Neutrophil (primary cell): ENCODE data around the gene APBA3.

ENCODE experiments used
- H3K27ac ChIP-seq: fragments of 200-600 bp; sonication (generic); 2 replicates; pipeline ENCODE4 v1.5.1; 2016; ENCODE audit warnings: mild to moderate bottlenecking, moderate library complexity
- H3K27me3 ChIP-seq: fragments of 200-600 bp; sonication (generic); 2 replicates; pipeline ENCODE4 v1.6.0; 2016; ENCODE audit warnings: mild to moderate bottlenecking
- H3K36me3 ChIP-seq: fragments of 200-600 bp; sonication (generic); 2 replicates; pipeline ENCODE4 v1.5.1; 2017
- H3K4me1 ChIP-seq, 2 experiments: fragments of 200-600 bp in 1 of 2; sonication (generic) in 1 of 2; 1 replicate in 1 of 2; 2 replicates in 1 of 2; pipeline versions ENCODE4 v1.5.1 to v1.6.1; 2013 to 2016; ENCODE audit warnings: low read depth in 1 of 2, low read length in 1 of 2, mild to moderate bottlenecking in 1 of 2, moderate library complexity in 1 of 2; ENCODE audit not compliant: control insufficient read depth in 1 of 2, insufficient read depth in 1 of 2
- H3K4me3 ChIP-seq, 2 experiments: fragments of 200-600 bp in 1 of 2; sonication (generic) in 1 of 2; 1 replicate in 1 of 2; 2 replicates in 1 of 2; pipeline ENCODE4 v1.5.1; 2013 to 2016; ENCODE audit warnings: low read depth in 1 of 2, low read length in 1 of 2, mild to moderate bottlenecking in 1 of 2, moderate library complexity in 1 of 2
- H3K9me3 ChIP-seq: fragments of 200-600 bp; sonication (generic); 2 replicates; pipeline ENCODE4 v1.5.1; 2016
- CTCF ChIP-seq: fragments of 200-600 bp; sonication (generic); IDR thresholded peaks from 2 replicates; pipeline ENCODE4 v1.5.1; 2016; ENCODE audit warnings: antibody characterized with exemption

The APBA3 gene

DNA sequence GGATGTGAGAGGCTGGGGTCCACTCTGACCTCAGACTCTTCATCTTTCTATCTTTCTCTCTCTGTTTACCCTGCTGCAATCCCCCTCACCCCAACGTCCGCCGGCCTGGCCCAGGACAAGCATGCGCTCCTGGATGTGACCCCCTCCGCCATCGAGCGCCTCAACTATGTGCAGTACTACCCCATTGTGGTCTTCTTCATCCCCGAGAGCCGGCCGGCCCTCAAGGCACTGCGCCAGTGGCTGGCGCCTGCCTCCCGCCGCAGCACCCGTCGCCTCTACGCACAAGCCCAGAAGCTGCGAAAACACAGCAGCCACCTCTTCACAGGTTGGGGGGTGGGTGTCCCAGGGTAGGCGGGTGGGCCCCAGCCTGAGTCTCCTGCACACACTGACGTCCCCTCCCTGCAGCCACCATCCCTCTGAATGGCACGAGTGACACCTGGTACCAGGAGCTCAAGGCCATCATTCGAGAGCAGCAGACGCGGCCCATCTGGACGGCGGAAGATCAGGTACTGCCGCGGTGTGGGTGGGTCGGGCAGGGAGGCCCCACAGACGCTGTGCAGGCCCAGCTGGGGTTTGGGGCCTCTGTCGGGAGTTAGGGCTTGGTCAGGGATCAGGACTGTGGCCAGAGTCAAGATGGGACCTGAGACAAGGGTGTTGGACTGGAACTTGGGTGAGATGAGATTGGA lies 15.0 kb downstream of the APBA3 start:
- Histone ChIP-seq H3K4me3 (no peak overlapping the region), H3K27me3 (no peaks in the 10 kb centered on the region), H3K27ac (no peak overlapping the region), H3K36me3 (peaks cover 22% of the 10 kb centered on the region), H3K9me3 (no peaks in the 10 kb centered on the region), H3K4me1 (no peaks in the 10 kb centered on the region)
- TF ChIP-seq CTCF: no peak

DNA sequence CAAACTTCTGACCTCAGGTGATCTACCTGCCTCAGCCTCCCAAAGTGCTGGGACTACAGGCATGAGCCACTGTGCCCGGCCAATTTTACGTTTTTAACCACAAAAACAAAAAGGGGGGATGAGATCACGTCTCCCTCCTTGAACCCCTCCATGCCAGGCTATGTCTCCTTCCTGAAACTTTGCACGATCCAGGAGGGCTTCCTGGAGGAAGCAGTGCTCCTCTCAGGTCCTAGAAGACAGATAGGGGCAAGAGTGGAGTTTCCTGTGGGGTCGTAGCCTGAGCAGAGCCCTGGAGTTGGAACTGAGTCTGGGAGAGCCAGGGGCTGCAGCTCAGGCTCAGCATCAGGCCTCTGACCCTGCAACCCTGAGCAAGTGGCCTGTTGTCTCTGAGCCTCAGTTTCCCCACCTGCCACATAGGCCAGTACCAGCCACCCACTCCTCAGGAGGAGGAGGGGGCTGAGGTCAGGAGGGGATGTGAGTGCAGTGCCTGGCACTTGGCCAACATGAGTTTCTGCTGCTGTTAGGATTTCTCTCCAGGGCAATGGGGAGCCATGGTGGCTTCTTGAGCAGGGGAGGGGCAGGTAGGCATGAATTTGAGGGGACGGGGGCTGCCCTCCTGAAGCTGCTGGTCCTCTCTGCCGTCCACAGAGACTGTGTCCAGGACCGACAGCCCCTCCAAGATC lies 16.0 kb downstream of the APBA3 start:
- peaks cover 12% of the 10 kb centered on the region for H3K36me3 ChIP-seq
- H3K27ac ChIP-seq: no peak overlapping the region
- H3K9me3 ChIP-seq: no peaks in the 10 kb centered on the region
- no peaks in the 10 kb centered on the region for H3K27me3 ChIP-seq
- no peak for TF ChIP-seq CTCF
- no peaks in the 10 kb centered on the region for H3K4me1 ChIP-seq
- H3K4me3 ChIP-seq: no peak overlapping the region

GRCh38 chr19:3743486-3743885 lies 18.0 kb downstream of the APBA3 start:
- Histone ChIP-seq H3K27me3 (no peaks in the 10 kb centered on the region), H3K36me3 (no peaks in the 10 kb centered on the region), H3K4me3 (no peak overlapping the region), H3K4me1 (no peaks in the 10 kb centered on the region), H3K27ac (no peak overlapping the region), H3K9me3 (no peaks in the 10 kb centered on the region)
- TF ChIP-seq CTCF: no peak

DNA sequence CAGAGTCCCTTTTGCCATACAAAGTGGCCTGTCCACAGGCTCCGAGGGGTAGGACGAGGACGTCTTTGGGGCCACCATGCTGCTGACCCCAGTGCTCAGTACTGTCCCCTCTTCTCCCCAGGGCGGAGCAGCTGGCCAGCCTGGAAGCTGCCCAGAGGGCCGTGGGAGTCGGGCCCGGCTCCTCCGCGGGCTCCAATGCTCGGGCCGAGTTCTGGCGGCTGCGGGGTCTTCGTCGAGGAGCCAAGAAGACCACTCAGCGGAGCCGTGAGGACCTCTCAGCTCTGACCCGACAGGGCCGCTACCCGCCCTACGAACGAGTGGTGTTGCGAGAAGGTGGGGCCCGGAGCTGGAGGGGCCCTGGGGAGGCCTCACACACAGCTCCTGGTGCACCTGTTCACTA lies 21.1 kb downstream of the APBA3 start:
- Histone ChIP-seq H3K4me1 (no peaks in the 10 kb centered on the region), H3K36me3 (no peaks in the 10 kb centered on the region), H3K9me3 (no peaks in the 10 kb centered on the region), H3K4me3 (no peak overlapping the region), H3K27me3 (no peaks in the 10 kb centered on the region), H3K27ac (no peak overlapping the region)
- no peak for TF ChIP-seq CTCF

- H3K27ac ChIP-seq: no peak overlapping the region
- H3K9me3 ChIP-seq: no peaks in the 10 kb centered on the region
- TF ChIP-seq CTCF: no peak
- H3K36me3 ChIP-seq: no peaks in the 10 kb centered on the region
- H3K4me1 ChIP-seq: no peaks in the 10 kb centered on the region
- peaks cover 3% of the 10 kb centered on the region for H3K27me3 ChIP-seq
- H3K4me3 ChIP-seq: no peak overlapping the region
Measured at GRCh38 chr19:3738477-3739220, 22.8 kb downstream of the APBA3 start.
